Activated CD8-positive, alpha-beta memory T cell treated with anti-CD3 and anti-CD28 coated beads for 48 hours (primary cell): ENCODE measurements around the gene TOR4A.
"Not testable (repeated sequence)": the region's sequence is repeated elsewhere in the genome, so short reads cannot be mapped to it uniquely, and the experiment has no call there.

Source experiments
- DNase-seq, 3 experiments: peaks; one replicate each; pipeline ENCODE4 v3.0.0-alpha.2; 2020; ENCODE audit warnings: low read depth in 2 of 3, low spot score in 2 of 3

TOR4A gene

GRCh38 chr9:137315581-137316011 lies 38.1 kb downstream of the TOR4A start:
- DNase-seq: no peak

GRCh38 chr9:137316012-137316981 lies 38.8 kb downstream of the TOR4A start:
- no peak for DNase-seq

DNA sequence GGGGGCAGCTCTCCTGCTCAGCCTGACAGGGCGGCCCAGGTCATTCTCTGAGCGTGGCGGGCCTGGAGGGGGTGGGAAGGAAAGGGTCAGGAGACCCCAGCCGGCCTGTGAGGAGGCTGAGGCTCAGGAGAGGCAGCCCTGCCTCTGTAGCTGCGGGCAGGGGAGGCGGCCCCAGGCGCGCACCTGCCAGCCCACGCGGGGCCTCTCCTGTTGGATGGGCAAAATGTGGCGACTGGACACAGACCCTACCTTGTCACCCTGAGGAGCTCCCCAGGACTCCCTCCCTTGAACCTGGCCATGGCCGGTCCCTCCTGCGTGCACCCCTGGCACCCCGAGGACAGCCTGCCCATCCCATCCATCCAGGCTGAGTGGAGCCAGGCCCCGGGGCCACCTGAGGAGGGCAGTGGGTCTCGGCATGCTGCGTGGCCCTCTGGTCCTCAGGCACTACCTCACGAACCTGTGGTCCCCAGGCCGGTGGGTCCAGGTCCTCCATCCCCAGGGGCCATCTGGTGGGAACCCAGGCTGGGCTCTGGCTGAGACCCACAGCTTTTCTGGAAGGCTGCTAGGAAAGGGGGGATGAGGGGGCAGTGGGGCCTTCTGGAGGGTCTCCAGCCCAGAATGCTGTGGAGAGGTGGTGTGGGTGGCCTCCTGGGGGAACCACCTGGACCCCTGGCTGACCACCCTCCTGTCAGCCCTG lies 39.6 kb downstream of the TOR4A start:
- DNase-seq: no peak

- DNase-seq: no peak
Observed at GRCh38 chr9:137317718-137318511, 40.4 kb downstream of the TOR4A start.

DNA sequence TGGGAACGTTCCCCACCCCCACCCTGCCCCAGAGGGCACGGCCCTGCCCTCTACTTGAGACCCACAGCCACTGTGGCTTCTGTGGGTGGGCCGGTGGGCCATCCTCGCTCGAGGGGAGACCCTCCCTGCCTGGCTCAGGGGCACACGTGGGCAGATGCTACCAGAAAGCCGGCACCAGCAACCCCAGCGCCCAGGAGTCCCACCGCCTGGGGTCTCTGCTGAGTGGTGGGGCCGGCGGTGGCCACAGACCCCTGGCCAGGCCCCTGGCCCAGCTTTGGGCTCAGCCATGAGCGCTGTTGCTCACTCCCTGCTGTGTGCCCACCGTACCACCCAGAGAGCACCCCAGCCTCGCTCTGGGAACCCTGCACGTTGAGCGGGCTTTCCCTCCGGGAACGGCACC lies 41.1 kb downstream of the TOR4A start:
- no peak for DNase-seq

DNA sequence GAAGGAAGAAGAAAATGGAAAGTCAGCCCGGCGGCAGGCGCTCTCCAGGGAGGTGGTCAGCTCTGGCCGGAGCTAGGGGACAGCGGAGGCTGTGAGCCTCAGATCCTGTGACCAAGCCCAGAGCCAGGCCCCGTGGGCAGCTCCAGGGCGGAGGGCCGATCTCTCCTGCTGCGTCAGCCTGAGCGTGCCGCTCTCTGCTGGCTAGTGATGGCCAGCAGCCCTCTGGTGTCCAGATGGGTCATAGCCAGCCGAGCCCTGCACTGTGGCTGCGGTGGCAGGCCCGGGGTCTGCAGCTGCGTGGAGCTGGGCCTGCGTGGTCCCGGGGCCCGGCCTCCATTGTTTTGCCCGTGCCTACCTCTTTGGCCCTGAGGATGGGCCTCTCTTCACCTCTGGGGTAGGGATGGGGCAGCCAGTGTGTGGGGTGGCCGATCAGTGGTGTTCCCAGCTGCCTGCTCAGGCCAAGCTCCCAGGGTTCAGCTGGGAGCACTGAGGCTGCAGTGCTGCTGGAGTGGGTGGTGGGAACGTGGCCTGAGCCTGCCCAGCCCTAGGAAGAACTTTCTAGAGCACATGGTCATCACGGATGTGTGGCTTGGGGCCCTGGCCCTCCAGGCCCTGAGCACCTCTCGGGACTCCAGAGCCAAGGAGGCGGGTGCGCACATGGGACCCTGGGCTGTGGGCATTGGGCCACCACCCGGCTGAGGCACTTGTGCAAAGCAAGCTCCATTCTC lies 41.6 kb downstream of the TOR4A start:
- no peak for DNase-seq

GRCh38 chr9:137319739-137320551 lies 42.4 kb downstream of the TOR4A start:
- no peak for DNase-seq

- DNase-seq: no peak
Observed at GRCh38 chr9:137320555-137321384, 43.2 kb downstream of the TOR4A start.

- no peak for DNase-seq
Observed at GRCh38 chr9:137321726-137322361, 44.3 kb downstream of the TOR4A start.

GRCh38 chr9:137323531-137324331 lies 46.2 kb downstream of the TOR4A start:
- DNase-seq: no peak

DNA sequence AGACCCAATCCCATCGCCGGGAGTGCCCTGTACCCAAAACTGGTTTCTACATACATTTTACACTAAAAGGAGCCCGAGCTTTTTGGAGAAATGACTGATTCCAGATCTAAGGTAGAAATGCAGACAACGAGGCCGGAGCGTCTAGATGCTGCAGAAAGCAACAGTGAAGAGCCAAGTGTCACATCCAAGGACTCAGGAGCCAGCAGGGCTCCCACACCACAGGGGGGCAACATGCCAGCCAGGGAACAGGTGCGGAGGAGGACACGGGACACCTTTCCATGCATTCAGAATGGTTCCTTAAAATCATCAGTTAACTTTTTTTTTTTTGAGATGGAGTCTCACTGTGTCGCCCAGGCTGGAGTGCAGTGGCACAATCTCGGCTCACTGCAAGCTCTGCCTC lies 47.6 kb downstream of the TOR4A start:
- DNase-seq: no peak

DNA sequence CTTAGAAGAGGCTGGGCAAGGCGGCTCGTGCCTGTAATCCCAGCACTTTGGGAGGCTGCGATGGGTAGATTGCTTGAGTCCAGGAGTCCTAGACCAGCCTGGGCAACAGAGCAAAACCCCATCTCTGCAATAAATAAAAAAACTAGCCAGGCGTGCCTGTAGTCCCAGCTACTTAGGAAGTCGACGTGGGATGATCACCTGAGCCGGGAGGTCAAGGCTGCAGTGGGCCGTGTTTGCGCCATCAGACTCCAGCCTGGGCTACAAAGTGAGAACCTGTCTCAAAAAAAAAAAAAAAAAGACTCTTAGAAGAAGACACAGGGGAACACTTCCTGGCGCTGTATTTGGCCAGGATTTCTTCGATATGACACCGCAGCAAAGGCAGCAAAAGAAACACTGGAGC lies 48.3 kb downstream of the TOR4A start:
- no peak for DNase-seq

DNA sequence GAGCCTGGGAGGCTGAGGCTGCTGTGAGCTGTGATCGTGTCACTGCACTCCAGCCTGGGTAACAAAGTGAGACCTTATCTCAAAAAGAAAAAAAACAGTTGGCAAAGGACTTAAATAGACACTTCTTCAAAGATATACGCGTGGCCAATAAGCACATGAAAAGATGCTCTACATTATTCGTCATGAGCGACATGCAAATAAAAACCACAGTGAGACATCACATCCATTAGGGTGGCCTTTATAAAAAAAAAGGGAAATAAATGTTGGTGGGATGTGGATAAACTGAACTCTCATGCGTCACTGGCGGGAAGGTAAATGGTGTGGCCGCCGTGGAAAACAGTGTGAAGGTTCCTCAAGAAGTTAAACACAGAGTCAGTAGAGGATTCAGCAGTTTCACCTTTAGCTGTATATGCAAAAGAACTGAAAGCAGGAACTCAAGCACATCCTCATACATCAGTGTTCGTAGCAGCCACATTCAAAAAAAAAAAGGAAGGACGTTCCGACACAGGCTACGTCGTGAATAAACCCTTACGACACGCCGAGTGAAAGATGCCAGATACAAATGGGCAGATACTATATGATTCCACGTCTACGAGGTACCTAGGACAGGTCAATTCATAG lies 49.0 kb downstream of the TOR4A start:
- no peak for DNase-seq

- DNase-seq: not testable (repeated sequence)
Observed at GRCh38 chr9:137327641-137328550, 50.4 kb downstream of the TOR4A start.

- DNase-seq: not testable (repeated sequence)
Observed at GRCh38 chr9:137329590-137329989, 52.1 kb downstream of the TOR4A start.

DNA sequence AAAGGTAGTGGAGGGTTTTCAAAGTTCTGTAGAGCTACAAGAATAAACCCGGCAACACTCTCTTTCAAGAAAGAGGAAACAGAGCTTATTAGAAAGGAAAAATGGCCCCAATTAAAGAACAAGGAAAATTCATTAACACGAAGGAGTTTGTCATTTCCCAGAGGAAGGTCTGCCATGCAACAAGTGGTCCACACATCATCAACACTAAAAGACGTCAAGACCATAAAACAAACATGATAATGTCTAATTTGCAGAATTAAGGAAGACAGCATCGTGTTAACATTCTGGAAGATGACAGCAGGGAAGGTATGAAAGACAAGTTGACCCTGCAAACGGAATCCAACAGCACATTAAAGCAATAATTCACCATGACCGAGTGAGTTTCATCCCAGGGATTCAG lies 53.2 kb downstream of the TOR4A start:
- DNase-seq: no peak
